Activated B cell treated with CpG ODN at 0.5 μM for 24 hours (primary cell): ENCODE results near the gene WBP2. TPM values are rescaled to one million over a fixed set of nuclear protein-coding genes. Genes with fewer than 3 reads are reported as not detected.

Source experiments
- ATAC-seq: fragments of 200-7000 bp; cut with Tn5 transposase; one replicate; pipeline ENCODE4 v1.10.0; 2021; ENCODE audit warnings: low read depth, mild to moderate bottlenecking, moderate library complexity
- CTCF ChIA-PET: fragments of 350-600 bp; sonication (Branson Sonifier 250); formaldehyde crosslinking; loops from one replicate; lab custom pipeline; 2021; ENCODE audit warnings: antibody characterized with exemption; lab: Charles Lee
- POLR2A ChIA-PET: fragments of 350-600 bp; sonication (Branson Sonifier 250); formaldehyde crosslinking; loops from one replicate; lab custom pipeline; 2021; ENCODE audit warnings: antibody characterized with exemption; lab: Charles Lee
- DNase-seq: peaks from one replicate; pipeline ENCODE4 v3.0.0; 2022
- H3K27ac Mint-ChIP-seq: one replicate; pipeline ENCODE4 v1.8.0; 2020; ENCODE audit warnings: mixed read lengths
- H3K27me3 Mint-ChIP-seq: one replicate; pipeline ENCODE4 v1.8.0; 2021; ENCODE audit warnings: mixed read lengths
- H3K36me3 Mint-ChIP-seq: one replicate; pipeline ENCODE4 v1.8.0; 2021; ENCODE audit warnings: low read depth, mixed read lengths
- H3K4me1 Mint-ChIP-seq: one replicate; pipeline ENCODE4 v1.8.0; 2021; ENCODE audit warnings: mixed read lengths
- H3K4me3 Mint-ChIP-seq: one replicate; pipeline ENCODE4 v1.8.0; 2020; ENCODE audit warnings: mild to moderate bottlenecking, mixed read lengths
- H3K9me3 Mint-ChIP-seq: one replicate; pipeline ENCODE4 v1.8.0; 2020; ENCODE audit warnings: mixed read lengths
- intact Hi-C: fragments of 100-400 bp; cut with micrococcal nuclease; formaldehyde crosslinking; loops from one replicate; pipeline ENCODE4 v1.15.1; 2024
- total RNA-seq: library from RNA; stranded (reverse); gene quantifications from 2 replicates; pipeline ENCODE4 v1.2.3, GENCODE V29; 2022
- TF ChIP-seq, protein P1 (sequence below): fragments of 200-600 bp; IDR thresholded peaks from one replicate; pipeline ENCODE4 v1.8.0; 2022; ENCODE audit warnings: antibody characterized with exemption, mild to moderate bottlenecking

The WBP2 gene
- total RNA-seq, 1 donor from 2014 or later = 66.0 TPM

- H3K9me3 Mint-ChIP-seq = no peaks in the 10 kb centered on the region
- H3K4me3 Mint-ChIP-seq = no peak overlapping the region
- peaks cover 7% of the 10 kb centered on the region for H3K4me1 Mint-ChIP-seq
- no peak overlapping the region for H3K27ac Mint-ChIP-seq
- H3K36me3 Mint-ChIP-seq = peaks cover 60% of the 10 kb centered on the region
- TF ChIP-seq, protein P1, sequence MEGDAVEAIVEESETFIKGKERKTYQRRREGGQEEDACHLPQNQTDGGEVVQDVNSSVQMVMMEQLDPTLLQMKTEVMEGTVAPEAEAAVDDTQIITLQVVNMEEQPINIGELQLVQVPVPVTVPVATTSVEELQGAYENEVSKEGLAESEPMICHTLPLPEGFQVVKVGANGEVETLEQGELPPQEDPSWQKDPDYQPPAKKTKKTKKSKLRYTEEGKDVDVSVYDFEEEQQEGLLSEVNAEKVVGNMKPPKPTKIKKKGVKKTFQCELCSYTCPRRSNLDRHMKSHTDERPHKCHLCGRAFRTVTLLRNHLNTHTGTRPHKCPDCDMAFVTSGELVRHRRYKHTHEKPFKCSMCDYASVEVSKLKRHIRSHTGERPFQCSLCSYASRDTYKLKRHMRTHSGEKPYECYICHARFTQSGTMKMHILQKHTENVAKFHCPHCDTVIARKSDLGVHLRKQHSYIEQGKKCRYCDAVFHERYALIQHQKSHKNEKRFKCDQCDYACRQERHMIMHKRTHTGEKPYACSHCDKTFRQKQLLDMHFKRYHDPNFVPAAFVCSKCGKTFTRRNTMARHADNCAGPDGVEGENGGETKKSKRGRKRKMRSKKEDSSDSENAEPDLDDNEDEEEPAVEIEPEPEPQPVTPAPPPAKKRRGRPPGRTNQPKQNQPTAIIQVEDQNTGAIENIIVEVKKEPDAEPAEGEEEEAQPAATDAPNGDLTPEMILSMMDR = no peak
- no peak for DNase-seq
- POLR2A ChIA-PET = interaction anchor here (0.7 to 1.3 kb wide), 3 partner anchors 14 to 61 kb away, joined by 3 to 5 read pairs (median 3); no protein-coding TSS in a partner anchor
- H3K27me3 Mint-ChIP-seq = no peaks in the 10 kb centered on the region
- ATAC-seq = no peak
- CTCF ChIA-PET = no interaction called here
- intact Hi-C loops = no loop called here
Measured at GRCh38 chr17:75838410-75838809, 16.7 kb downstream of the WBP2 start.

DNA sequence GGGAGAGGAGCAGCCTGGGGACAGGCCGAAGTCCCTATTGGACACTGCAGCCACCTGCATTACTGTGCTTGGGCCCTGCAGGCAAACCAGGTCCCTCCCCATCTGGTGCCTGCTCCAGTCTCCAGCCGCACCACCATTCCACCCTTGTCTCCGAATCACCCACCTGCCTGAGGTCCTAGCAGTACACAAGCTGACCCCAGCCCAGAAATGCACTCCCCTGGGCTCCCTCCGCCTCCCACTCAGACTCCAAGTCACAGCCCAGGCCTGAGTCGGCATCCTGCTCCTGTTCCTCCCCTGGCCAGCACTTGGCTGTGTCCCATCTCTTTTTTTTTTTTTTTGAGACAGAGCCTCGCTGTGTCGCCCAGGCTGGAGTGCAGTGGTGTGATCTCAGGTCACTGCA is 17.2 kb downstream of the WBP2 start:
- H3K36me3 Mint-ChIP-seq = peaks cover 64% of the 10 kb centered on the region
- H3K9me3 Mint-ChIP-seq = no peaks in the 10 kb centered on the region
- ATAC-seq = no peak
- H3K4me3 Mint-ChIP-seq = no peak overlapping the region
- H3K4me1 Mint-ChIP-seq = peaks cover 7% of the 10 kb centered on the region
- CTCF ChIA-PET = no interaction called here
- intact Hi-C loops = no loop called here
- H3K27me3 Mint-ChIP-seq = no peaks in the 10 kb centered on the region
- H3K27ac Mint-ChIP-seq = no peak overlapping the region
- no peak for DNase-seq
- POLR2A ChIA-PET = interaction anchor here (0.7 to 1.3 kb wide), 4 partner anchors 15 to 61 kb away, joined by 3 to 5 read pairs (median 3); no protein-coding TSS in a partner anchor
- TF ChIP-seq, protein P1 = no peak

DNA sequence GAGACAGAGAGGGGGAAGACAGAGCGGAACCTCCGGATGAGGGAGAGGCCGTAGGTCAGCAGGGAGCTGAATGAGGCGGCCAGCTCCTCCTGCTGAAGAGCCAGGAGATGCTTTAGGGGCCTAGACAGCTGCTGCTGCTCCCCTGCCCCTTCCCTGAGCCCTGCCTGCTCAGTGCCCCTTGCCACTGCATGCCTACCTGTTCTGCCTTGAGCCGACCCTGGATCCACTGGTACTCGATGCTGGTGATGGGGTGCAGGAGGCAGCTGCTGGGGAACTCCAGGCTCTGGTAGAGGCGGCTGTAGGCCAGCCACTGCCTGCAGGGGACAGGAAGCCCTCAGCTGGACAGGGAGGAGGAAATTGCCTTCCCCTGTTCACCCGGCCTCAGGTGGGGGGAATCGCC is 18.5 kb downstream of the WBP2 start:
- Mint-ChIP-seq H3K27ac (no peak overlapping the region), H3K4me1 (peaks cover 10% of the 10 kb centered on the region), H3K27me3 (no peaks in the 10 kb centered on the region), H3K36me3 (peaks cover 66% of the 10 kb centered on the region), H3K4me3 (no peak overlapping the region), H3K9me3 (no peaks in the 10 kb centered on the region)
- CTCF ChIA-PET = no interaction called here
- POLR2A ChIA-PET = interaction anchor here (0.6 kb wide), 1 partner anchor 16 kb away, joined by 4 read pairs; no protein-coding TSS in a partner anchor
- intact Hi-C loops = no loop called here
- ATAC-seq (no peak), DNase-seq (no peak)
- TF ChIP-seq, protein P1 = no peak

GRCh38 chr17:75835654-75835987 is 19.5 kb downstream of the WBP2 start:
- peaks cover 10% of the 10 kb centered on the region for H3K4me1 Mint-ChIP-seq
- CTCF ChIA-PET = interaction anchor here (1.2 kb wide), 2 partner anchors 9 to 13 kb away, joined by 3 read pairs; no protein-coding TSS in a partner anchor
- H3K4me3 Mint-ChIP-seq = no peak overlapping the region
- no peaks in the 10 kb centered on the region for H3K9me3 Mint-ChIP-seq
- TF ChIP-seq, protein P1 = no peak
- H3K36me3 Mint-ChIP-seq = peaks cover 66% of the 10 kb centered on the region
- DNase-seq (no peak), ATAC-seq (no peak)
- no peak overlapping the region for H3K27ac Mint-ChIP-seq
- intact Hi-C loops = no loop called here
- H3K27me3 Mint-ChIP-seq = no peaks in the 10 kb centered on the region
- POLR2A ChIA-PET = interaction anchor here (1.5 kb wide), 1 partner anchor 56 kb away, joined by 4 read pairs; no protein-coding TSS in a partner anchor

GRCh38 chr17:75834928-75835653 is 20.0 kb downstream of the WBP2 start:
- Mint-ChIP-seq H3K27ac (no peak overlapping the region), H3K4me1 (peaks cover 10% of the 10 kb centered on the region), H3K4me3 (no peak overlapping the region), H3K9me3 (no peaks in the 10 kb centered on the region), H3K27me3 (no peaks in the 10 kb centered on the region), H3K36me3 (peaks cover 65% of the 10 kb centered on the region)
- intact Hi-C loops = no loop called here
- TF ChIP-seq, protein P1 = no peak
- DNase-seq (no peak), ATAC-seq (no peak)
- CTCF ChIA-PET = interaction anchor here (1.2 kb wide), 2 partner anchors 10 to 13 kb away, joined by 3 read pairs; no protein-coding TSS in a partner anchor
- POLR2A ChIA-PET = interaction anchor here (0.6 to 1.7 kb wide), 3 partner anchors 10 to 417 kb away, joined by 3 to 4 read pairs (median 3); no protein-coding TSS in a partner anchor
